A673 (cell line): ENCODE data around the gene ANKS1B.
"Not testable (repeated sequence)": the region's sequence is repeated elsewhere in the genome, so short reads cannot be mapped to it uniquely, and the experiment has no call there.

Experiments
- CTCF ChIP-seq: fragments of 300-800, 200-600 bp; sonication (generic); conservative IDR thresholded peaks from 2 replicates; pipeline ENCODE4 v1.5.1; 2017; ENCODE audit warnings: low read depth, mild to moderate bottlenecking, antibody characterized with exemption, low read length, moderate library complexity, mixed read lengths
- EZH2 ChIP-seq: fragments of 200-600 bp; sonication (generic); IDR thresholded peaks from 2 replicates; pipeline ENCODE4 v1.6.1; 2017; ENCODE audit warnings: borderline replicate concordance, low read depth, mild to moderate bottlenecking, mixed read lengths, antibody characterized with exemption, low read length; ENCODE audit not compliant: poor library complexity, severe bottlenecking

DNA sequence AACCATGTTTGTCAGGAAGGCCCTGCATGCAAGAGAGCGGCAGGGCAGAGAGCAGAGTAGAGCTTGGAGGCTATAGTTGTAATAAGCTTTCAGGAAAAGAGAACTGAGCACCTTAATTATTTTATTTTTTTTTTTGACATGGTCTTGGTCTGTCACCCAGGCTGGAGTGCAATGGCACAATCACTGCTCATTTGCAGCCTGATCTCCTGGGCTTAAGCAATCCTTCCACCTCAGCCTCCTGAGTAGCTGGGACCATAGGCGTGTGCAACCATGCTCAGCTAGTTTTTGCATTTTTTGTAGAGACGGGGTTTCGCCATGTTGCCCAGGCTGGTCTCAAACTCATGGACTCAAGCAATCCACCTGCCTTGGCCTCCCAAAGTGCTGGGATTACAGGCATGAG is 950.5 kb downstream of the ANKS1B start:
- not testable (repeated sequence) for TF ChIP-seq CTCF, EZH2
